Activated CD8-positive, alpha-beta T cell treated with anti-CD3 and anti-CD28 coated beads for 36 hours (primary cell): ENCODE data around the gene PLA1A. TPM values are rescaled to one million over a fixed set of nuclear protein-coding genes. Genes with fewer than 3 reads are reported as not detected.

Experiments
- ATAC-seq: fragments of 200-7000 bp; cut with Tn5 transposase; one replicate; pipeline ENCODE4 v1.10.0; 2021; ENCODE audit warnings: mild to moderate bottlenecking, moderate library complexity
- CTCF ChIA-PET: fragments of 350-600 bp; sonication (Branson Sonifier 250); formaldehyde crosslinking; loops from one replicate; lab custom pipeline; 2021; ENCODE audit warnings: antibody characterized with exemption; lab: Charles Lee
- POLR2A ChIA-PET: fragments of 350-600 bp; sonication (Branson Sonifier 250); formaldehyde crosslinking; loops from one replicate; lab custom pipeline; 2021; ENCODE audit warnings: antibody characterized with exemption; lab: Charles Lee
- DNase-seq: peaks from one replicate; pipeline ENCODE4 v3.0.0-alpha.2; 2020
- H3K27ac Mint-ChIP-seq: one replicate; pipeline ENCODE4 v1.8.0; 2021; ENCODE audit warnings: mild to moderate bottlenecking, mixed read lengths
- H3K27me3 Mint-ChIP-seq: one replicate; pipeline ENCODE4 v1.8.0; 2021; ENCODE audit warnings: mixed read lengths
- H3K36me3 Mint-ChIP-seq: one replicate; pipeline ENCODE4 v1.8.0; 2021; ENCODE audit warnings: low read depth, mixed read lengths
- H3K4me1 Mint-ChIP-seq: one replicate; pipeline ENCODE4 v1.8.0; 2021; ENCODE audit warnings: low read depth, mixed read lengths
- H3K4me3 Mint-ChIP-seq: one replicate; pipeline ENCODE4 v1.8.0; 2021; ENCODE audit warnings: mild to moderate bottlenecking, moderate library complexity, mixed read lengths
- H3K9me3 Mint-ChIP-seq: one replicate; pipeline ENCODE4 v1.8.0; 2021; ENCODE audit warnings: mixed read lengths
- CTCF ChIP-seq: fragments of 200-600 bp; IDR thresholded peaks from one replicate; pipeline ENCODE4 v1.8.0; 2022; ENCODE audit warnings: antibody characterized with exemption, mild to moderate bottlenecking
- intact Hi-C: fragments of 100-400 bp; cut with micrococcal nuclease; formaldehyde crosslinking; loops from one replicate; pipeline ENCODE4 v1.10.0; 2022
- total RNA-seq, 2 experiments: library from RNA; stranded (reverse); gene quantifications; one replicate each; pipeline ENCODE4 v1.2.3, GENCODE V29; 2021

The PLA1A gene
- total RNA-seq, 2 experiments from 2014 or later, result not detected

- Mint-ChIP-seq H3K9me3 (no peaks in the 10 kb centered on the region), H3K4me3 (no peak overlapping the region), H3K27ac (no peak overlapping the region), H3K27me3 (no peaks in the 10 kb centered on the region), H3K36me3 (peaks cover 11% of the 10 kb centered on the region), H3K4me1 (peaks cover 23% of the 10 kb centered on the region)
- intact Hi-C loops, result no loop called here
- POLR2A ChIA-PET, result no interaction called here
- no peak for TF ChIP-seq CTCF
- DNase-seq, result no peak
- CTCF ChIA-PET, result interaction anchor here (1.7 kb wide), 1 partner anchor 35 kb away, joined by 6 read pairs; no protein-coding TSS in a partner anchor
- no peak for ATAC-seq
Observed at GRCh38 chr3:119635719-119636118, 38.0 kb downstream of the PLA1A start.

GRCh38 chr3:119636249-119636648 is 38.6 kb downstream of the PLA1A start:
- intact Hi-C loops, result no loop called here
- CTCF ChIA-PET, result interaction anchor here (1.7 kb wide), 1 partner anchor 35 kb away, joined by 6 read pairs; no protein-coding TSS in a partner anchor
- no peaks in the 10 kb centered on the region for H3K27me3 Mint-ChIP-seq
- POLR2A ChIA-PET, result no interaction called here
- H3K4me1 Mint-ChIP-seq, result peaks cover 23% of the 10 kb centered on the region
- H3K4me3 Mint-ChIP-seq, result no peak overlapping the region
- no peak for TF ChIP-seq CTCF
- H3K27ac Mint-ChIP-seq, result no peak overlapping the region
- peaks cover 15% of the 10 kb centered on the region for H3K36me3 Mint-ChIP-seq
- DNase-seq (no peak), ATAC-seq (no peak)
- peaks cover 2% of the 10 kb centered on the region for H3K9me3 Mint-ChIP-seq

- ChIA-PET CTCF (no interaction called here), POLR2A (no interaction called here)
- Mint-ChIP-seq H3K4me1 (peaks cover 23% of the 10 kb centered on the region), H3K4me3 (no peak overlapping the region), H3K27ac (no peak overlapping the region), H3K9me3 (peaks cover 3% of the 10 kb centered on the region), H3K27me3 (no peaks in the 10 kb centered on the region), H3K36me3 (peaks cover 20% of the 10 kb centered on the region)
- no peak for TF ChIP-seq CTCF
- no peak for ATAC-seq
- intact Hi-C loops, result no loop called here
- no peak for DNase-seq
Observed at GRCh38 chr3:119636891-119637611, 39.4 kb downstream of the PLA1A start.

GRCh38 chr3:119637679-119638477 is 40.2 kb downstream of the PLA1A start:
- H3K4me1 Mint-ChIP-seq, result peaks cover 31% of the 10 kb centered on the region
- POLR2A ChIA-PET, result interaction anchor here (0.8 to 1.0 kb wide), 2 partner anchors 10 to 31 kb away, joined by 3 read pairs; no protein-coding TSS in a partner anchor
- peak; percentile 32 for ATAC-seq
- DNase-seq, result no peak
- no peaks in the 10 kb centered on the region for H3K27me3 Mint-ChIP-seq
- CTCF ChIA-PET, result no interaction called here
- peaks cover 3% of the 10 kb centered on the region for H3K9me3 Mint-ChIP-seq
- intact Hi-C loops, result no loop called here
- H3K4me3 Mint-ChIP-seq, result no peak overlapping the region
- peak overlapping the region; percentile 90 for H3K27ac Mint-ChIP-seq
- no peak for TF ChIP-seq CTCF
- peaks cover 24% of the 10 kb centered on the region for H3K36me3 Mint-ChIP-seq
